Activated B cell treated with CpG ODN at 0.5 μM for 24 hours (primary cell): ENCODE measurements around the gene KIAA0586. TPM values are rescaled to one million over a fixed set of nuclear protein-coding genes. Genes with fewer than 3 reads are reported as not detected.

Experiments used
- ATAC-seq: fragments of 200-7000 bp; cut with Tn5 transposase; one replicate; pipeline ENCODE4 v1.10.0; 2021; ENCODE audit warnings: low read depth, mild to moderate bottlenecking, moderate library complexity
- CTCF ChIA-PET: fragments of 350-600 bp; sonication (Branson Sonifier 250); formaldehyde crosslinking; loops from one replicate; lab custom pipeline; 2021; ENCODE audit warnings: antibody characterized with exemption; lab: Charles Lee
- POLR2A ChIA-PET: fragments of 350-600 bp; sonication (Branson Sonifier 250); formaldehyde crosslinking; loops from one replicate; lab custom pipeline; 2021; ENCODE audit warnings: antibody characterized with exemption; lab: Charles Lee
- DNase-seq: peaks from one replicate; pipeline ENCODE4 v3.0.0; 2022
- H3K27ac Mint-ChIP-seq: one replicate; pipeline ENCODE4 v1.8.0; 2020; ENCODE audit warnings: mixed read lengths
- H3K27me3 Mint-ChIP-seq: one replicate; pipeline ENCODE4 v1.8.0; 2021; ENCODE audit warnings: mixed read lengths
- H3K36me3 Mint-ChIP-seq: one replicate; pipeline ENCODE4 v1.8.0; 2021; ENCODE audit warnings: low read depth, mixed read lengths
- H3K4me1 Mint-ChIP-seq: one replicate; pipeline ENCODE4 v1.8.0; 2021; ENCODE audit warnings: mixed read lengths
- H3K4me3 Mint-ChIP-seq: one replicate; pipeline ENCODE4 v1.8.0; 2020; ENCODE audit warnings: mild to moderate bottlenecking, mixed read lengths
- H3K9me3 Mint-ChIP-seq: one replicate; pipeline ENCODE4 v1.8.0; 2020; ENCODE audit warnings: mixed read lengths
- intact Hi-C: fragments of 100-400 bp; cut with micrococcal nuclease; formaldehyde crosslinking; loops from one replicate; pipeline ENCODE4 v1.15.1; 2024
- total RNA-seq: library from RNA; stranded (reverse); gene quantifications from 2 replicates; pipeline ENCODE4 v1.2.3, GENCODE V29; 2022
- TF ChIP-seq, protein P1 (sequence below): fragments of 200-600 bp; IDR thresholded peaks from one replicate; pipeline ENCODE4 v1.8.0; 2022; ENCODE audit warnings: antibody characterized with exemption, mild to moderate bottlenecking

The KIAA0586 gene
- total RNA-seq, 1 donor from 2014 or later, result 19.8 TPM

DNA sequence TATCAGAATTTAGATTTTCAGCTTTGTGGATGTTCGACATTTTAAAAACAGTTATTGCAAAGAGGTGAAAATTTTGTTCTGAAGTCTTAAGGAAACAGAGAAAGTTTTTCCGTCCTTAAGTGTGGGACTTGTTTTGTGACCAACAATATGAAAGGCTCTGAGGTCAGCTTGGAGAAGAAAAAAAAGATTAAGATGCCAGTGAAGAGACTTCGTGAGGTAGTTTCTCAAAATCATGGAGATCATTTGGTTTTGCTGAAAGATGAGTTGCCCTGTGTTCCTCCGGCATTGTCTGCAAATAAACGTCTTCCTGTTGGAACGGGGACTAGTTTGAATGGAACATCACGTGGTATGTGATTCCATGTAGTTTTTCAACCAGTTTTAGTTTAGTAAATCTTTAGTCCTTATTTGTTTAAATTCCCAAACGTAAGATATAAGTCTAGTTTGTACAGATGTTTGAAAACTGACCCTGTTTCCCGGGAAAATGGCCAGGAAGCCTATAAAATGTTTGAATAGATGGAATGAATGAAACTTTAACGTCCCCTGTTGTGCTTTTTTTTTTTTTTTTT is 682 bp downstream of the KIAA0586 start:
- TF ChIP-seq, protein P1, sequence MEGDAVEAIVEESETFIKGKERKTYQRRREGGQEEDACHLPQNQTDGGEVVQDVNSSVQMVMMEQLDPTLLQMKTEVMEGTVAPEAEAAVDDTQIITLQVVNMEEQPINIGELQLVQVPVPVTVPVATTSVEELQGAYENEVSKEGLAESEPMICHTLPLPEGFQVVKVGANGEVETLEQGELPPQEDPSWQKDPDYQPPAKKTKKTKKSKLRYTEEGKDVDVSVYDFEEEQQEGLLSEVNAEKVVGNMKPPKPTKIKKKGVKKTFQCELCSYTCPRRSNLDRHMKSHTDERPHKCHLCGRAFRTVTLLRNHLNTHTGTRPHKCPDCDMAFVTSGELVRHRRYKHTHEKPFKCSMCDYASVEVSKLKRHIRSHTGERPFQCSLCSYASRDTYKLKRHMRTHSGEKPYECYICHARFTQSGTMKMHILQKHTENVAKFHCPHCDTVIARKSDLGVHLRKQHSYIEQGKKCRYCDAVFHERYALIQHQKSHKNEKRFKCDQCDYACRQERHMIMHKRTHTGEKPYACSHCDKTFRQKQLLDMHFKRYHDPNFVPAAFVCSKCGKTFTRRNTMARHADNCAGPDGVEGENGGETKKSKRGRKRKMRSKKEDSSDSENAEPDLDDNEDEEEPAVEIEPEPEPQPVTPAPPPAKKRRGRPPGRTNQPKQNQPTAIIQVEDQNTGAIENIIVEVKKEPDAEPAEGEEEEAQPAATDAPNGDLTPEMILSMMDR, result no peak
- DNase-seq (no peak), ATAC-seq (no peak)
- no peaks in the 10 kb centered on the region for H3K9me3 Mint-ChIP-seq
- H3K36me3 Mint-ChIP-seq, result peaks cover 40% of the 10 kb centered on the region
- peak overlapping the region; percentile 97 for H3K27ac Mint-ChIP-seq
- peak overlapping the region; percentile 94 for H3K4me3 Mint-ChIP-seq
- H3K27me3 Mint-ChIP-seq, result no peaks in the 10 kb centered on the region
- peaks cover 46% of the 10 kb centered on the region for H3K4me1 Mint-ChIP-seq
- POLR2A ChIA-PET, result interaction anchor here (1.2 to 3.0 kb wide), 6 partner anchors 33 to 1820 kb away, joined by 3 to 51 read pairs (median 9); partner anchors contain the start of genes ARID4A, PPM1A, PSMA3 and TOMM20L
- CTCF ChIA-PET, result interaction anchor here (0.8 to 1.8 kb wide), 4 partner anchors 11 to 33 kb away, joined by 3 to 5 read pairs (median 4); no protein-coding TSS in a partner anchor
- intact Hi-C loops, result loop anchor here (2.0 to 5.0 kb wide), 2 partner anchors 1036 to 1665 kb away; partner anchors contain the start of gene NAA30

DNA sequence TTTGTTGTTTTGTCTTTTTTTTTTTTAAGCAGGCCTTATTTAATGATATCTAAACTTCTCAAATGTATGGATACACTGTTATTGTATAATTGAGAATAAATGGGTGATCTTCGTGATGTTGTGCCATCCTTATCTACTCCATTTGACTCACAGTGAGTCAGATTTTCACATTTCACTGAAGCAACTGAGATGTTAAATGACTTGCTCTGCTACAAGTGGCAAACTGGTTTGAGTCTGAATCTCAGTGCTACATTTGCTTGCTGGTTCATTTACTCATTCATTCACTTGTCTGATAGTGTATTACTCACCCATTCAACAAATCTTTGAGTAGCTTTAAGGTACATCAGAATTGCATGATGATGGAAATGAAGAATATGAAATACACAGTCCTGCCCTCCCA is 2.6 kb downstream of the KIAA0586 start:
- TF ChIP-seq, protein P1, result no peak
- H3K27ac Mint-ChIP-seq, result peak overlapping the region; percentile 12
- no peak for DNase-seq
- no peak for ATAC-seq
- ChIA-PET CTCF (interaction anchor here (1.0 kb wide), 1 partner anchor 35 kb away, joined by 3 read pairs; the partner anchor contains the start of gene TOMM20L), POLR2A (interaction anchor here (0.7 kb wide), 1 partner anchor 19 kb away, joined by 6 read pairs; no protein-coding TSS in a partner anchor)
- intact Hi-C loops, result no loop called here
- H3K9me3 Mint-ChIP-seq, result no peaks in the 10 kb centered on the region
- peak overlapping the region; percentile 38 for H3K4me3 Mint-ChIP-seq
- peaks cover 41% of the 10 kb centered on the region for H3K4me1 Mint-ChIP-seq
- peaks cover 44% of the 10 kb centered on the region for H3K36me3 Mint-ChIP-seq
- H3K27me3 Mint-ChIP-seq, result no peaks in the 10 kb centered on the region

DNA sequence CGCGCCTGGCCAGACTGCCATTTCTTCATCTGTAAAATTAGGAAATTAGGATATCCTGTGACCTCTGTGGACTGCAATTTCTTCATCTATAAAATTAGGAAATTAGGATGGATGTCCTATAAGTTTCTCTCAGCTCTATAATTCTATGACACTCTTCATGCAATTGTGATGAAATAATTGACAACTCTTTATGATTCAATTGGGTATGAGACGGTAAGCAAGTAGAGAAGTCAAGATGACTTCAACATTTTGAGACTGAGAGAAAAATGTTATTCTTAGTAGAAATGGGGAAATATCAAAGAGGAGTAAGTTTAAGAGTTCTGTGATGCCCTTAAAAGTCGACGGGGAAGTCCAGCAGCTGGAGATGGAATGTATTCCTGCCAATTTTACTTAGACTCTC is 12.0 kb downstream of the KIAA0586 start:
- ChIA-PET POLR2A (no interaction called here), CTCF (no interaction called here)
- Mint-ChIP-seq H3K27me3 (no peaks in the 10 kb centered on the region), H3K4me1 (no peaks in the 10 kb centered on the region), H3K4me3 (no peak overlapping the region), H3K9me3 (no peaks in the 10 kb centered on the region), H3K27ac (no peak overlapping the region), H3K36me3 (peaks cover 63% of the 10 kb centered on the region)
- ATAC-seq (no peak), DNase-seq (no peak)
- TF ChIP-seq, protein P1, result no peak
- intact Hi-C loops, result no loop called here

DNA sequence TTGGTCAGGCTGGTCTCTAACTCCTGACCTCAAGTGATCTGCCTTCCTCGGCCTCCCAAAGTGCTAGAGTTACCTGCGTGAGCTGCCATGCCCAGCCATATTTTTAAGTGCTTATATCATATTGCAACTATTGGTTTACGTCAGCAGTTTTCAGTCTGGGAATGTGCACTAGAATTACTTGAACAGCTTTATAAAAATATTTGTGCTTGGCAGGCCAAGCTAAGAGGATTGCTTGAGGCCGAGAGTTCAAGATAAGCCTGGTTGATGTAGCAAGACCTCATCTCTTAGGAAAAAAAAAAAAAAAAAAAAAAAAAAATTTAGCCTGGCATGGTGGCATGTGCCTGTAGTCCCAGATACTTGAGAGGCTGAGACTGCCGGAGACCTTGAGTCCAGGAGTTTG is 17.1 kb downstream of the KIAA0586 start:
- H3K27ac Mint-ChIP-seq, result no peak overlapping the region
- ChIA-PET POLR2A (no interaction called here), CTCF (no interaction called here)
- intact Hi-C loops, result no loop called here
- no peaks in the 10 kb centered on the region for H3K4me1 Mint-ChIP-seq
- H3K27me3 Mint-ChIP-seq, result no peaks in the 10 kb centered on the region
- ATAC-seq (no peak), DNase-seq (no peak)
- TF ChIP-seq, protein P1, result no peak
- H3K4me3 Mint-ChIP-seq, result no peak overlapping the region
- H3K9me3 Mint-ChIP-seq, result no peaks in the 10 kb centered on the region
- peaks cover 50% of the 10 kb centered on the region for H3K36me3 Mint-ChIP-seq

DNA sequence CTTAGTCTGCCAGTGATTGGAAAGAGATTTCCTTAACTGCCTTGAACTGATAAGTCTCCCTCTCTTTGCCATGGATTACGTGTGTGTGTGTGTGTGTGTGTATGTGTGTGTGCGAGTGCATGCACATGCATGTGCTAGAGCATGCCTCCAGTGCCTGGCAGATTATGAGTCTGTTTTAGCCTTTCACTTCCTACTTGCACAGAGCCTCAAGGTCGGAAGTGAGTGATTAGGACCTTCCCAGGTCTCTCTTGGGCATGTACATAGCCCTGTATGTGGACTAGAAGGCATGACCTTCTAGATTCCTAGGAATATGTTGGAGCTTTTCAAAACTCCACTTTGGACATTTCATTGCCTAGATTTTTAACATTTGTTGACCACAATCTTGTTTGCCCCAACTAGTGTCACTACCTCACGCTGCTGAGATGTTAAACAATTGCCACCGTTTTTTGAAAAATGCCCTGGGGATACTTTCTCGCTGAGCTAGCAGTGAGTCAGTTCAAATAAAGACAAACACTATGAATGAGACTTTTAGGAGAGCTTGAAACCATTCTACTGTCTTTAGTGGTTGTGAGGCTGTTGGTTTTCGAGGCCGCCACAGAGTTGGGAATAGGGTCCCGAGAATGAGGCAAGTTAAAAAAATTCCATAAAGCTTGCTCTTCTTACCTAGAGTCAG is 28.2 kb downstream of the KIAA0586 start:
- H3K36me3 Mint-ChIP-seq, result peaks cover 67% of the 10 kb centered on the region
- intact Hi-C loops, result no loop called here
- no peak for ATAC-seq
- H3K27ac Mint-ChIP-seq, result no peak overlapping the region
- no peaks in the 10 kb centered on the region for H3K9me3 Mint-ChIP-seq
- DNase-seq, result no peak
- CTCF ChIA-PET, result no interaction called here
- POLR2A ChIA-PET, result no interaction called here
- no peaks in the 10 kb centered on the region for H3K27me3 Mint-ChIP-seq
- TF ChIP-seq, protein P1, result no peak
- H3K4me1 Mint-ChIP-seq, result no peaks in the 10 kb centered on the region
- no peak overlapping the region for H3K4me3 Mint-ChIP-seq
